Measurements from ENCODE around the gene ADRB1. TPM values are rescaled to one million over a fixed set of nuclear protein-coding genes. Genes with fewer than 3 reads are reported as not detected.

Gene ADRB1
- total RNA-seq, 1 donor = not detected

- Histone ChIP-seq H3K9me3 (ENCODE audit: low read depth, low read length) (no peaks in the 10 kb centered on the region), H3K27me3 (ENCODE audit: insufficient read depth, low read length) (no peaks in the 10 kb centered on the region), H3K79me2 (ENCODE audit: insufficient read depth, low read length) (no peaks in the 10 kb centered on the region), H3K36me3 (ENCODE audit: insufficient read depth, low read length) (no peaks in the 10 kb centered on the region), H4K20me1 (ENCODE audit: insufficient read depth, low read length) (no peaks in the 10 kb centered on the region), H3K4me3 (ENCODE audit: insufficient read depth, low read length) (no peak overlapping the region), H3K27ac (ENCODE audit: low read depth, low read length) (no peak overlapping the region), H3K4me1 (ENCODE audit: insufficient read depth, low read length) (peaks cover 12% of the 10 kb centered on the region), H3K4me2 (ENCODE audit: insufficient read depth, low read length) (no peak overlapping the region), H2AFZ (ENCODE audit: low read length) (no peak overlapping the region)
- no peak for DNase-seq (ENCODE audit: insufficient read length, low spot score, missing footprints)
- TF ChIP-seq CTCF (IDR thresholded peaks at IDR 0.05; ENCODE audit: extremely low read depth, low read depth, low read length) = no peak
These were observed 14.0 kb upstream of the ADRB1 start for GRCh38 chr10:114029655-114030054.

GRCh38 chr10:114030140-114030539 is 13.5 kb upstream of the ADRB1 start:
- no peaks in the 10 kb centered on the region for H3K36me3 ChIP-seq (ENCODE audit: insufficient read depth, low read length)
- no peaks in the 10 kb centered on the region for H3K9me3 ChIP-seq (ENCODE audit: low read depth, low read length)
- no peaks in the 10 kb centered on the region for H3K27me3 ChIP-seq (ENCODE audit: insufficient read depth, low read length)
- peaks cover 12% of the 10 kb centered on the region for H3K4me1 ChIP-seq (ENCODE audit: insufficient read depth, low read length)
- H3K4me2 ChIP-seq (ENCODE audit: insufficient read depth, low read length) = no peak overlapping the region
- no peaks in the 10 kb centered on the region for H4K20me1 ChIP-seq (ENCODE audit: insufficient read depth, low read length)
- H2AFZ ChIP-seq (ENCODE audit: low read length) = no peak overlapping the region
- no peaks in the 10 kb centered on the region for H3K79me2 ChIP-seq (ENCODE audit: insufficient read depth, low read length)
- no peak overlapping the region for H3K27ac ChIP-seq (ENCODE audit: low read depth, low read length)
- TF ChIP-seq CTCF (IDR thresholded peaks at IDR 0.05; ENCODE audit: extremely low read depth, low read depth, low read length) = no peak
- H3K4me3 ChIP-seq (ENCODE audit: insufficient read depth, low read length) = no peak overlapping the region
- no peak for DNase-seq (ENCODE audit: insufficient read length, low spot score, missing footprints)

GRCh38 chr10:114031073-114031972 is 12.3 kb upstream of the ADRB1 start:
- Histone ChIP-seq H2AFZ (ENCODE audit: low read length) (no peak overlapping the region), H3K4me3 (ENCODE audit: insufficient read depth, low read length) (no peak overlapping the region), H3K4me1 (ENCODE audit: insufficient read depth, low read length) (peaks cover 11% of the 10 kb centered on the region), H3K27ac (ENCODE audit: low read depth, low read length) (no peak overlapping the region), H3K79me2 (ENCODE audit: insufficient read depth, low read length) (no peaks in the 10 kb centered on the region), H3K27me3 (ENCODE audit: insufficient read depth, low read length) (no peaks in the 10 kb centered on the region), H3K36me3 (ENCODE audit: insufficient read depth, low read length) (no peaks in the 10 kb centered on the region), H3K4me2 (ENCODE audit: insufficient read depth, low read length) (no peak overlapping the region), H4K20me1 (ENCODE audit: insufficient read depth, low read length) (no peaks in the 10 kb centered on the region), H3K9me3 (ENCODE audit: low read depth, low read length) (no peaks in the 10 kb centered on the region)
- no peak for DNase-seq (ENCODE audit: insufficient read length, low spot score, missing footprints)
- no peak for TF ChIP-seq CTCF (IDR thresholded peaks at IDR 0.05; ENCODE audit: extremely low read depth, low read depth, low read length)

DNA sequence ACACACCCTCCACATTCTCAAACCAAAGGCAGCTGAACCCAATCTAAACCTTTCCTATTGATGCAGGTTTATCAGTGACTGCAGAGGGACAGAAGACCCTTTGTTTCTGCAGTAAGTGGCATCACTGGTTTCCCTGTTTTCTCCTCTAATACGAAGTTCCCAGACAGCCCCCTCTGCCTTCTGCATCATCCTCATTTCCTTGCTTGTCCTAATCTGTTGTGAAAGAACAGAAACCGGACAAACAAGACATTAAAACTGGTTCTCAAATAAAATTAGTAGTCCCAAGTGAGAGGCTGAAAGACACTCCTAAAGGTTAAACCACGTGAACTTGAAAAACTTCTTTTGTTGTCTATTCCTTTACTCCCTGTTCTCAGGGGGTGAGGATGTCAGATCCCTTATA is 10.1 kb upstream of the ADRB1 start:
- no peak for DNase-seq (ENCODE audit: insufficient read length, low spot score, missing footprints)

More for the DNA sequence above, 10.1 kb upstream of the ADRB1 start:
- H3K27me3 ChIP-seq (ENCODE audit: insufficient read depth, low read length) = peaks cover 8% of the 10 kb centered on the region
- no peak overlapping the region for H3K27ac ChIP-seq (ENCODE audit: low read depth, low read length)
- H3K79me2 ChIP-seq (ENCODE audit: insufficient read depth, low read length) = no peaks in the 10 kb centered on the region
- H3K4me3 ChIP-seq (ENCODE audit: insufficient read depth, low read length) = no peak overlapping the region
- TF ChIP-seq CTCF (IDR thresholded peaks at IDR 0.05; ENCODE audit: extremely low read depth, low read depth, low read length) = no peak
- H3K9me3 ChIP-seq (ENCODE audit: low read depth, low read length) = no peaks in the 10 kb centered on the region
- H3K4me2 ChIP-seq (ENCODE audit: insufficient read depth, low read length) = no peak overlapping the region
- H2AFZ ChIP-seq (ENCODE audit: low read length) = no peak overlapping the region
- no peaks in the 10 kb centered on the region for H3K36me3 ChIP-seq (ENCODE audit: insufficient read depth, low read length)
- H3K4me1 ChIP-seq (ENCODE audit: insufficient read depth, low read length) = no peaks in the 10 kb centered on the region
- no peaks in the 10 kb centered on the region for H4K20me1 ChIP-seq (ENCODE audit: insufficient read depth, low read length)
